Urothelium cell line (cell line): ENCODE measurements around the gene MTMR3.
"Not testable (repeated sequence)": the region's sequence is repeated elsewhere in the genome, so short reads cannot be mapped to it uniquely, and the experiment has no call there.

Experiments used
- DNase-seq: peaks from one replicate; pipeline ENCODE4 v3.0.0; 2011; ENCODE audit warnings: low spot score, mixed read lengths
- FAIRE-seq: peaks from 2 replicates; lab custom pipeline; 2011; peaks lifted over from hg19 to GRCh38; lab: Jason Lieb, UNC

MTMR3 gene

GRCh38 chr22:30044881-30045493 lies 162.0 kb downstream of the MTMR3 start:
- DNase-seq = no peak
- FAIRE-seq = no peak

- DNase-seq (no peak), FAIRE-seq (no peak)
These were observed 162.5 kb downstream of the MTMR3 start for GRCh38 chr22:30045494-30045887.

DNA sequence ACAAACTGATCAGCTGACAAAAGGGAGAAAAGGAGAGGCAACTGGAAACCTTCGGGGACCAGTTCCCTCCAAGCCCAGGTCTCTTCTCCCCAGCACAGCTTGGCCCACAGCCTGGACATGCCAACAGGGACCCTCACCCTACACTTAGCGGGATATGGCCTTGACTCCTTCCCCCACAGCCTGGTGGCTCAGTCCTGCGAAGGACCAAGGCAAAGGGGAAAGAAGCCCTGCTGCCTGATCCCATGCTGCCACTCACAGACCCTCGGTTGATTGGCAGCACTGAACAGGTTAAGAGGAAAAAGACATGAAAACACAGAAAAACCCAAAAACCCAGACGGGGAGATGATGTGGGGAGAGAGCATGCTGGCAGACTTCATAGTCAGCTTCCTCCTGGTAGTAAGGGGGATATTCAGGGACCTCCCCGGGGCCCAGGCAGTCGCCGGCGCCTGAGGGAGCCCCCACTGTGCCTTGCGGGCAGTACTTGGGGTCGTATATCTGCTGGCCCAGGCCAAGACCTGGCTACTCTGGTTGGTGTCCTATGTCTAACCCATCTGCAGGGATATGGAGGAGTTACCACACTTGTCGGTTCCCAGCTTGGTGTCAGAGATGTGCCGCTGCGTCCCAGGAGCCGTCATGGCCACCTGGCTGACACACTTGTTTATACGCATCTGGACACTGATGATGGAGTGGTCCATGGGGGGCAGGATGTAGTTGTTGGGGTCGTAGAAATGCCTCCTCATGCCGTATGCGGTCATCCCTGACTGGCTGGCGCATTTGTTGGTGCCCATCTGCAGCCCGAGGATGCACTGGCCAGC lies 163.1 kb downstream of the MTMR3 start:
- FAIRE-seq = no peak
- no peak for DNase-seq

DNA sequence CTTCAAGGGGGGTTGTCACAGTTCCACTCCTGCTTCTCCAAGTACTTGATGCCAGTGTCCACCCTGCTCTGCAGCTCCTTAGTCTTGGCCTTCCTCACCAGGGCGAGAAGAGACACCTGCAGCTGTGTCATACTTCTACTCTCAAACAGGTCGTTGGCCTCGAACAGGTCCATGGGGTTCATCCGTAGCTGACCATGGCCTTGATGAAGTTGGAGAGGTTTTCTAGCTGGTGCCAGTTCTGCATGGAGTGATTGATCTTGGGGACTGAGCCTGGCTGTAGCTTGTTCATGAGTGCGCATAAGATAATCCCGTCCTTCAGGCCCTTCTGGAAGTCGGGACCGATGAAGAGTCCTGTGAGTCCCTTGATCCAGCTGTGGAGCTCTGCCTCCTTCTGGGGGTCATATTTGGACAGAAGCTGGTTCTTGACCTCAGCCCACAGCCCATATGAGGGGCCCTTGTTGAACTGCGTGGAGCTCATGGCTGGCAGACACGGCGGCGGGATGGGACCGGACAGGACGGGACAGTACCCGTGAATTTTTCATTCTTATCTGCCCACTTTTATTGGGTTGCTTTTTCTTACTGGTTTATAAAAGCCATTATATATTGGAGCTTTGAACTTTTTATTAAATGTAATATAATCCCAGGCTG lies 163.9 kb downstream of the MTMR3 start:
- FAIRE-seq (no peak), DNase-seq (no peak)

GRCh38 chr22:30047364-30047738 lies 164.4 kb downstream of the MTMR3 start:
- DNase-seq = no peak
- no peak for FAIRE-seq

DNA sequence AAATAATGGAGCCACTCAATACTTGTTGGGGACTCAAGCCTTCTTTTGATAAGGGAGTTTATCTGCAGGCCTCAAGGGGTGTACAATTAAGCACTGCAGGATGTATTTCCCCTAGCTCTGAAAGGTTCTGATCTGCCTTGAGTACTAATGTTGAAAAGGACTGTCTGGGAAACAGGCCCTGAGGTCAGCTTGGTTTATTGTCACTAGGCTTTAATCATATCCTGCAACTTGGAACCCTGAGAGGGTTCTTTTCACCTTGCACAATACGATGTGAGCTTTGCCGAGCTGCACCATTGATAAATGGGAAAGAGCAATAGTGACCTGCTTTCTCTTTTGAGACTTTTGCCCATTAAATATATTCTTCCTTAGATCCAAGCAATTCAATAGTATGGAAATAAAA lies 165.7 kb downstream of the MTMR3 start:
- DNase-seq (no peak), FAIRE-seq (no peak)

DNA sequence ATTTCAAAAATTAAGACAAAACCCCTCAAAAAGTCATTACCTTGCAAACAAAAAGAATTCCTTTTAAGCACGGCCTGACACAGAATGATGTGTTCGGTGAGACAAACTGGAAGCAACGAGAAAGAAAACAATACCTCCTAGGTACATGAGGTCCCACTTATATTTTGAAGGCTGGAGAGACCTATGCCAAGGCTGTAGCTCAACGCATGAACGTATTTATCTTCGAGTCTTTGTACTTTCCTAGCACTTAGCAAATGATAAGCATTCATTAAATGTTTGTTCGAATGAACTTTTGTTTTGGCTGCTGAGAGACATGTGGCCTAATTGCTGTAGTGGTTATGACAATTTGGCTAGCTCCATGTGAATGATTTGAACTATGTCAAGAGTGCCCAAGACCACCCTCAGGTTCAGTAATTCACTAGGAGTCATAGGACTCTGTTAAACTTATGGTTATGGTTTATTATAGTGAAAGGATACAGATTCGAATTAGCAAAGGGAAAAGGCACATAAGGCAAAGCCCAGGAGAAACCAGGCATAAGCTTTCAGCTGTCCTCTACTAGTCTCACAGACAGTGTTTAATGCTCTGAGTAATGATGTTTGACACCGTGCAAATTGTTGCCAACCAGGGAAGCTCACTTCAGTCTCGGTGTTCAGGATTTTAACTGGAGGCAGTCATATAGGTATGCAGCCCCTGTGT lies 171.2 kb downstream of the MTMR3 start:
- DNase-seq (no peak), FAIRE-seq (no peak)

DNA sequence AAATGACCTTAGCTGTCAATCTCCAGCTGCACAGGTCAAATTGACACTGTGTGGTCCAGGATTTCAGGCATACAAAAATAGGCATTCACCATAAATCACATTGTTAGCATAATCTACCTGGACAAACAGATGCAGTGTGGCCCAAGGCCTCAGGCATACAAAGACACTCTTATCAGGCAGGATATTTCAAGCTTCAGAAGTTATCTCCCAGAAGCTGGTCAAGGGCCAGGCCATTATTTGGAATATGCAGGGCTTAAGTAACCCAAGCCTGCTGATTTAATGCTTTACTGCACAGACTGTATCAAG lies 171.7 kb downstream of the MTMR3 start:
- DNase-seq (no peak), FAIRE-seq (no peak)

- no peak for FAIRE-seq
- no peak for DNase-seq
These were observed 173.0 kb downstream of the MTMR3 start for GRCh38 chr22:30056015-30056414.

GRCh38 chr22:30057375-30057774 lies 174.4 kb downstream of the MTMR3 start:
- FAIRE-seq = no peak
- DNase-seq = no peak

DNA sequence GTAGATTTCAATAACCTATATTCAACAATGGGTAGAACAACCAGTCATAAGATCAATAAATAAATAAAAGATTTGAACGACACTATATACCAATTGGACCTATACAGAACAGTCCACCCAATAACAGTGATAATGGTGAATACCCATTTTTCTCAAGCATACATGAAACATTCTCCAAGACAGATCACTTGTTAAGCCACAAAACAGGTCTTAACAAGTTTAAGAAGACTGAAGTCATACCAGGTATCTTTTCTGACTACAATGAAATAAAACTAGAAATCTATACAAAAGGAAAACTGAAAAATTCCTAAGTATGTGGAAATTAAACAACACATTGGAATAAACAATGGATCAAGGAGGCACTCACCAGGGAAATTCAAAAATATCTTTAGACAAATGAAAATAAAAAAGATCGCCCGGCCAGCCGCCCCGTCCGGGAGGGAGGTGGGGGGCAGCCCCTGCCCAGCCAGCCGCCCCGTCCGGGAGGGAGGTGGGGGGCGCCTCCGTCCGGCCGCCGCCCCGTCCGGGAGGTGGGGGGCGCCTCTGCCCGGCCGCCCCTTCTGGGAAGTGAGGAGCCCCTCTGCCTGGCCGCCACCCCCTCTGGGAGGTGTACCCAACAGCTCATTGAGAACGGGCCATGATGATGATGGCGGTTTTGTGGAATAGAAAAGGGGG lies 176.5 kb downstream of the MTMR3 start:
- FAIRE-seq, DNase-seq: not testable (repeated sequence)

DNA sequence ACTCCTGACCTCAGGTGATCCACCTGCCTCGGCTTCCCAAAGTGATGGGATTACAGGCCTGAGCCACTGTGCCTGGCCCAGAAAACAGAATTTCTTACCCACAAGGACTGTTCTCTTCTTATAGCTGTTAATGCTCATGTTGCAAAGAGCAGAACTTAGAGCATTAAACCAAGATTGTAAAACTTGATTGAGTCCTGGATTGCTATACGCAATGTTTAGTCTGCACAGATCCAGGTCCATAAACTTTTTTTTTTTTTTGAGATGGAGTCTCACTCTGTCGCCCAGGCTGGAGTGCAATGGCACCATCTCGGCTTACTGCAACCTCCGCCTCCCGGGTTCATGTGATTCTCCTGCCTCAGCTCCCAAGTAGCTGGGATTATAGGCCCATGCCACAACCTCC lies 178.1 kb downstream of the MTMR3 start:
- not testable (repeated sequence) for DNase-seq, FAIRE-seq

GRCh38 chr22:30062259-30062658 lies 179.3 kb downstream of the MTMR3 start:
- DNase-seq = no peak
- FAIRE-seq = no peak

DNA sequence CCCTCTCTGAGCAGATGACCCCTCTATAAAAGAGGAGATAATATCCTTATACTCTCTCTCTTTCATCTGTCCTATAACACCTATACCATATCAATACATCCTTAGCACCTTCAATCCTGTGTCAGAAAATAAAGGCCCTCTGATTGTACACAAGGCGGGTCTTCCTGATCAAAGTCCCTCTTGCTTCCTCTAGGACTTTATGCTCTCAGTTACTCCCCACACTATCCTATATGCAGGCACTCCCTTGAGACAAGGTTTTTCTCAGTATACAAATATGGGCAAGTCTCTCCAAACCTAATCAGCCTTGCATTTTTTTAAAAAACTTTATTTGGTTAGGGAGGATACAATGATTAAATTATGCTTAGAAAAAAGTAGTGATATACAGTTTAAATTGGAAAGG lies 180.0 kb downstream of the MTMR3 start:
- no peak for DNase-seq
- no peak for FAIRE-seq

GRCh38 chr22:30064172-30064571 lies 181.2 kb downstream of the MTMR3 start:
- DNase-seq = no peak
- FAIRE-seq = no peak

DNA sequence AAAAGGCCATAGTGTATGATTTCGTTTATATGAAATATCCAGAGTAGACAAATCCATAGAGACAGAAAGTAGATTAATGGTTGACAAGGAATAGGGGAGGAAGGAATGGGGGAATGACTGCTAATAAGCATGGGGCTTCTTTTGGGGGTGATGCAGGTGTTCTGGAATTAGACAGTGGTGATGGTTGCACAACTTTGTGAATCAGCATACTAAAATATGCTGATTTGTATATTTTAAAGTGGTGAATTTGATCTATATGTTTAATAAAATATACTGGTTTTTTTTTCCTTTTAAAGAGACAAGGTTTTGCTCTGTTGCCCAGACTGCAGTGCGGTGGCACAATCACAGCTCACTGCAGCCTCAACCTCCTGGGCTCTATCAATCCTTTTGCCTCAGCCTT lies 190.8 kb downstream of the MTMR3 start:
- DNase-seq = no peak
- FAIRE-seq = no peak

DNA sequence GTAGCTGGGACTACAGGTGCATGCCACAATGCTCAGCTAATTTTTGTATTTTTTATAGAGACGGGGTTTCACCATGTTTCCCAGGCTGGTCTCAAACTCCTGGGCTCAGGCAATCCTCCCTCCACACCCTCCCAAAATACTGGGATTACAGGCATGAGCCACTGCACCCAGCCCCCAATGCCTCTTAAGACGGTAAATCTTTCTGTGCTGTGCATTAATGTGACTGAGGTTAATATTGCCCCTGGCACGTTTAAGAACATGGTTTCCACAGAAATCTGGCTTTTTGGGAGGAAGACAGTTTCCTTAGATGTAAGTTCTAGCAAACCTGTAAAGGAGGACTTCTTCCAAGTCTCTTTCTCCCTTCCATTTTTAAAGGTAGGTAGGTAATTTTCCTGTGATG lies 191.2 kb downstream of the MTMR3 start:
- no peak for FAIRE-seq
- no peak for DNase-seq

DNA sequence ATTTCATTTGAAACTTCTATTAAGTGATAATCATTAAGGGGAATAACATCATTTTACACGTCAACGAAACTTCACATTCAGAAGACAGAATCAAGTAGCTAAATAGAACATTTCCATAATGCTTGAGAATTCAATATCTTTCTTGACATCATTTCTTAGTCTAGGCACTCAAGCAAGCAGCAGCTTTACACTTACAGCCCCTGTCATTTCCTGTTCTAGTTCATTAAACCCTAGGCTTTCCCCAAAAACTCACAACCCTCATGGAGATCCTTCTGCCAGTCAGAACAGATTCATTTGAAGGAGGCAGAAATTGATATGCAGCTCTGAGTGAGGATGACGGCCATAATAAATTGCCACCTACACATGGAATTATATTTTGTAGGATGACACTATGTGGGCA lies 192.0 kb downstream of the MTMR3 start:
- FAIRE-seq (peak; percentile 52), DNase-seq (no peak)

- FAIRE-seq (no peak), DNase-seq (no peak)
These were observed 194.4 kb downstream of the MTMR3 start for GRCh38 chr22:30077279-30077880.
